ENCODE data around the gene NDUFAF2.
"Not testable (repeated sequence)": the region's sequence is repeated elsewhere in the genome, so short reads cannot be mapped to it uniquely, and the experiment has no call there.

The NDUFAF2 gene

GRCh38 chr5:60944904-60945812, at the start of gene NDUFAF2, which contains the start of gene ERCC8:
Gene NDUFAF2, plus strand, starts transcription at chr5:60945205. Its CDS starts 51 bp downstream, at chr5:60945256.
Gene ERCC8, minus strand, starts transcription at chr5:60945070. Its CDS starts 62 bp downstream, at chr5:60945008.
- DNase-seq (ENCODE audit: low spot score) = peak; percentile 93

- DNase-seq (ENCODE audit: low spot score) = no peak
Observed at GRCh38 chr5:60896991-60897390, 48.0 kb upstream of the NDUFAF2 start.

- DNase-seq (ENCODE audit: low spot score) = no peak
Observed at GRCh38 chr5:60903356-60903755, 41.6 kb upstream of the NDUFAF2 start.

- no peak for DNase-seq (ENCODE audit: low spot score)
Observed at GRCh38 chr5:60916646-60917045, 28.4 kb upstream of the NDUFAF2 start.

- no peak for DNase-seq (ENCODE audit: low spot score)
Observed at GRCh38 chr5:60918466-60918865, 26.5 kb upstream of the NDUFAF2 start.

GRCh38 chr5:60927450-60927849, 17.6 kb upstream of the NDUFAF2 start:
- no peak for DNase-seq (ENCODE audit: low spot score)

- no peak for DNase-seq (ENCODE audit: low spot score)
Observed at GRCh38 chr5:60929024-60929423, 16.0 kb upstream of the NDUFAF2 start.

- DNase-seq (ENCODE audit: low spot score) = no peak
Observed at GRCh38 chr5:60943624-60944023, 1.4 kb upstream of the NDUFAF2 start.

- no peak for DNase-seq (ENCODE audit: low spot score)
Observed at GRCh38 chr5:60945813-60946187, 795 bp downstream of the NDUFAF2 start.

- no peak for DNase-seq (ENCODE audit: low spot score)
Observed at GRCh38 chr5:60948738-60949137, 3.7 kb downstream of the NDUFAF2 start.

- no peak for DNase-seq (ENCODE audit: low spot score)
Observed at GRCh38 chr5:60955239-60955638, 10.2 kb downstream of the NDUFAF2 start.

GRCh38 chr5:60958088-60958487, 13.1 kb downstream of the NDUFAF2 start:
- DNase-seq (ENCODE audit: low spot score) = no peak

- DNase-seq (ENCODE audit: low spot score) = no peak
Observed at GRCh38 chr5:60958712-60959111, 13.7 kb downstream of the NDUFAF2 start.

- no peak for DNase-seq (ENCODE audit: low spot score)
Observed at GRCh38 chr5:60959156-60959555, 14.2 kb downstream of the NDUFAF2 start.

- no peak for DNase-seq (ENCODE audit: low spot score)
Observed at GRCh38 chr5:60960591-60960990, 15.6 kb downstream of the NDUFAF2 start.

- no peak for DNase-seq (ENCODE audit: low spot score)
Observed at GRCh38 chr5:60961685-60962084, 16.7 kb downstream of the NDUFAF2 start.

GRCh38 chr5:60972231-60972630, 27.2 kb downstream of the NDUFAF2 start:
- DNase-seq (ENCODE audit: low spot score) = no peak

GRCh38 chr5:60977956-60978737, 33.1 kb downstream of the NDUFAF2 start:
- no peak for DNase-seq (ENCODE audit: low spot score)

GRCh38 chr5:60978968-60979367, 34.0 kb downstream of the NDUFAF2 start:
- DNase-seq (ENCODE audit: low spot score) = no peak

GRCh38 chr5:60980511-60980910, 35.5 kb downstream of the NDUFAF2 start:
- no peak for DNase-seq (ENCODE audit: low spot score)

- DNase-seq (ENCODE audit: low spot score) = not testable (repeated sequence)
Observed at GRCh38 chr5:60982127-60982526, 37.1 kb downstream of the NDUFAF2 start.

- DNase-seq (ENCODE audit: low spot score) = no peak
Observed at GRCh38 chr5:60989790-60990189, 44.8 kb downstream of the NDUFAF2 start.

- DNase-seq (ENCODE audit: low spot score) = no peak
Observed at GRCh38 chr5:60992871-60993270, 47.9 kb downstream of the NDUFAF2 start.
